Peyer's patch (tissue), 4 donors: ENCODE results near the gene PDLIM5.

Source experiments
- POLR2A ChIP-seq, 2 donors: fragments of 450-650 bp; IDR thresholded peaks; one replicate each; pipeline ENCODE4 v1.5.1; 2017; ENCODE audit warnings: antibody characterized with exemption in 2 of 2, mild to moderate bottlenecking in 2 of 2, moderate library complexity in 2 of 2
- TF ChIP-seq, protein P1 (sequence below), 6 experiments: fragments of 450-650 bp in 4 of 6; fragments of 200-600 bp in 2 of 6; sonication (generic) in 1 of 6; IDR thresholded peaks; one replicate each; pipeline ENCODE4 v1.5.1; 2017 to 2019; ENCODE audit warnings: antibody characterized with exemption in 6 of 6, mild to moderate bottlenecking in 3 of 6, moderate library complexity in 1 of 6

DNA sequence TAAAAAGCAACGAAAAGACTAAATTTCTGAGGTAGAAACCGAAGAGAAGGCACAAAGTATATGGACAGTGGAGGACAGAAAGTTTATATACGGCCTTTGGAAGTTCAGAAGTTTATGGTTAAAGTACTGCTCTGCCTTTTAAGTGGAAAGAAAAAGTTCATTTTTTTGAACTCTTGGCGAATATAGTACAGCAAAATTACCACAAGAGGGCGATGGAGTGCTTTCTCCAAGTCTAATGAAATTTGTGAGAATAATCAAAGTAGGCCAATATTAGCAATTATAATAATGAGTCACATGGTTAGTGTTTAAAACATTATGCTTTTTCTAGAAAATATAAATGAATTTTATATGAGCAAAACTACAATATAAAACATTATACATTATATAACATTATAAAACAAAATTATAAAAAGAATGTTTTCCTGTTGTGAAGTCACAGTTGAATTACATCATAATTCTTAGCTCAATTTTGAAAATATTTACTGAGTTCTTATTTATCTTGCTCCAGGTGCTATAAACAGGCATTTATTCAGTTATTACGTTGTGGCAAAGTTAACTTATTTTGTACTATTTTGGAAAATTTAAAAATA, 169.8 kb downstream of the PDLIM5 start:
- TF ChIP-seq, protein P1, sequence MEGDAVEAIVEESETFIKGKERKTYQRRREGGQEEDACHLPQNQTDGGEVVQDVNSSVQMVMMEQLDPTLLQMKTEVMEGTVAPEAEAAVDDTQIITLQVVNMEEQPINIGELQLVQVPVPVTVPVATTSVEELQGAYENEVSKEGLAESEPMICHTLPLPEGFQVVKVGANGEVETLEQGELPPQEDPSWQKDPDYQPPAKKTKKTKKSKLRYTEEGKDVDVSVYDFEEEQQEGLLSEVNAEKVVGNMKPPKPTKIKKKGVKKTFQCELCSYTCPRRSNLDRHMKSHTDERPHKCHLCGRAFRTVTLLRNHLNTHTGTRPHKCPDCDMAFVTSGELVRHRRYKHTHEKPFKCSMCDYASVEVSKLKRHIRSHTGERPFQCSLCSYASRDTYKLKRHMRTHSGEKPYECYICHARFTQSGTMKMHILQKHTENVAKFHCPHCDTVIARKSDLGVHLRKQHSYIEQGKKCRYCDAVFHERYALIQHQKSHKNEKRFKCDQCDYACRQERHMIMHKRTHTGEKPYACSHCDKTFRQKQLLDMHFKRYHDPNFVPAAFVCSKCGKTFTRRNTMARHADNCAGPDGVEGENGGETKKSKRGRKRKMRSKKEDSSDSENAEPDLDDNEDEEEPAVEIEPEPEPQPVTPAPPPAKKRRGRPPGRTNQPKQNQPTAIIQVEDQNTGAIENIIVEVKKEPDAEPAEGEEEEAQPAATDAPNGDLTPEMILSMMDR (IDR thresholded peaks at IDR 0.05): peak; percentile 38 to 83 (median 71)
- no peak for TF ChIP-seq POLR2A (IDR thresholded peaks at IDR 0.05)
